ENCODE measurements around the gene STX10. TPM values are rescaled to one million over a fixed set of nuclear protein-coding genes. Genes with fewer than 3 reads are reported as not detected.

STX10 gene
- total RNA-seq, 8 experiments from 2014 or later: 23.4 to 57.5 (median 34.1) TPM

DNA sequence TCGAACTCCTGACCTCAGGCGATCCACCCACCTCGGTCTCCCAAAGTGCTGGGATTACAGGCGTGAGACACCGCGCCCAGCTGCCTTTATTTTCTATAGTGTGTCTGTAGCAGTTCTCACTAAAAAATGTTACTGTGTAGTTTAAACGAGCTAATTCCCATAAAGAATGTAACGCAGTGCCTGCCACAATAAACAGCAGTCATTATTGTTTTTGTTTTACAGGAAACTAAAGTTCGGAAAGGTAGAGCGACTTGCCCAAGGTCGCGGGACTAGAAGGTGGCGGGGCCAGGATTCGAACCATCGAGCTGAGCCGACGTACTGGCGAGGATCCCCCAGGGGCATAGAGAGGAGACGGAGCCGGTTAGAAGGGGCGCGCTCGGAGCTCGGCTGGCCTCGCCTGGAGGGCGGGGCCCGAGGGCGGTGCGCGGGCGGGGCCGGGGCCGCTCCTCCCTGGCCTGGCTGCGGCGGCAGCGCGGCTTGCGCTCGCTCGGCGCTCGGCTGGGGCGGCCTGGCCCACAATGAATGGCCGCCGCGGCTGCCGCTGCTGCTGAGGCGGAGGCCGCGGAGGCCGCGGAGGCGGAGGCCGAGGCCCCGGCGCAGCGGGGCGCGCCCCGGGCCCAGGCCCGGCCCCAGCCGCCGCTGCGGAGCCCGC lies 32.3 kb downstream of the STX10 start, which contains the start of gene NACC1:
TSS of gene NACC1 (plus strand) at position 493 of the 652 bp plus-strand sequence. CDS start 16,944 bp downstream, outside the sequence.
- Histone ChIP-seq H3K4me1 (replicated peaks in 1 of 2) (peaks cover 14 to 15% of the 10 kb centered on the region in 2 donors), H3K27ac (peak within 1 kb of the TSS; percentile 83 to 85), H3K4me3 (peak within 1 kb of the TSS; percentile 69 to 100 (median 94))
- ATAC-seq (replicated peaks in 6 of 8): peak; percentile 59 to 89 (median 84)
- in situ Hi-C loops (cut with MboI; ENCODE audit: low pct_unique_long_range_greater_than_20kb in 2 of 9, low sequenced_read_pairs in 9 of 9, unreplicated experiment in 9 of 9): no loop called here
- WGBS, 10 experiments: 0 to 67% (median 16%) methylated on average over 2 to 18 of the region's 65 CpGs

DNA sequence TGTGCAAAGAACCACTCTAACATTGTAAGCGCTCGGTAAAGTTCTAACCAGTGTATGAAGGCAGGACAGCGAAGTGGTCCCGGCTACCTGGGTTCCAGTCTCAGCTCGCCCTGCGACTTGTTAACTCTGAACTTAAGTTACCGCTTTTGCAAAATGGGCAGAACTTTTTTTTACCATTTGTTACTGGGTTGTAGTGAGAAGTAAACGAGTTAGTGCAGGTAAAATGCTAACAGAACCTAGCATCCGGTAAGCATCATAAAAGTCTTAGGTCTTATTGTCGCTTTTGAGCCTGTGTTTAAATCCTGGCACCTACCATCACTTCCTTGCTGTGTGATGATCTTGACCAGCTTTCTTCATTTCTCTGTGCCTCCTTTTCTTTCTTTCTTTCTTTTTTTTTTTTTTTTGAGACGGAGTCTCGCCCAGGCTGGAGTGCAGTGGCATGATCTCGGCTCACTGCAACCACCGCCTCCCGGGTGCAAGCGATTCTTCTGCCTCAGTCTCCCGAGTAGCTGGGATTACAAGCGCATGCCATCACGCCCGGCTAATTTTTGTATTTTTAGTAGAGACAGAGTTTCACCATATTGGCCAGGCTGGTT lies 32.9 kb downstream of the STX10 start:
- peak in 1 of 8 experiments; percentile 1 for ATAC-seq (replicated peaks in 6 of 8)
- peak overlapping the region; percentile 77 to 94 (median 91) for H3K4me3 ChIP-seq
- WGBS, 10 experiments: 0 to 70% (median 42%) methylated on average over 3 to 18 of the region's 20 CpGs; no CpG with 5 or more reads in 2 of the 10 experiments
- no peak overlapping the region for H3K27ac ChIP-seq
- in situ Hi-C loops (cut with MboI; ENCODE audit: low pct_unique_long_range_greater_than_20kb in 2 of 9, low sequenced_read_pairs in 9 of 9, unreplicated experiment in 9 of 9): no loop called here
- peaks cover 14 to 15% of the 10 kb centered on the region in 2 donors for H3K4me1 ChIP-seq (replicated peaks in 1 of 2)

DNA sequence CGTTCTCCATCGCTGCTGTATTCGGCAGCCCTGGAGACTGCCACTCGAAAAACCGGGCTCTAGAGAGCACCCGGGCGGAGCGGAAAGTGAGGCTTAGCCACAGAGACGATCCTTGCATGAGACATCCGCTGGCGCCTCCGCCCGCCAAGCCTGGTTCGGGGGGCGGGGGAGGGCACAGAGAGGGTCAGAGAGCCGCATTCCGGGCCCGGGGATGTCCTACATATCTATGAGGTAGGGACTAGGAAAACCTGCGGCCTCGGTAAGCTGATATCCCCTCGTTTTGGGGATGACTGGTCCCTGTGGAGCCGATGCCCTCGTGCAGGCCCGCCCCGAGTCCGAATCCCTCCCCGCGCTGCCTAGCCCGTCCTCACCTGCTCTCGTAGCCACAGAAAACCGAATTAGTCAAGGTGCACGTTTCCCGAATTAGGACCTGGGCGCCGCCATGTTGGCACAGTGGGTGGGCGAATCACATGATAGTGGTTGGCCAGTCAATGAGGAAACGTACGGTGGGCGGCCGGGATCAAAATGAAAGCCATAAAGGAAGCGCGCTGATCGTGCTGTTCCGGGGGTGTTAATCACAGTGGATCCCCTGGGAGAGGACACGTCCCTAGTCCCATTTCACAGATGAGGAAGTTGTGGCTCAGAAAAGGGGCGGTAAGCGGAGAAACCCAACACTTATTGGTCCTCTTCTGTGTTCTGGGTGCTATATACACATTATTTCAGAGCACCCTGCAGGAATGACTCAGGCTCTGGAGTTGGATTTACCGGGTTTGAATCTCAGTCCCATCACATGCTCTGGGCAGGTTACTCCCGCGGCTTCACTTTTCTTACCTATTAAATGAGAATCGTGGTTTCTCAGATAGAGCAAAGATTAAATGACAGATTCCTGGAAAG lies 33.6 kb downstream of the STX10 start, which contains the start of gene TRMT1:
TSS of gene TRMT1 (minus strand) at position 459 of the 894 bp plus-strand sequence. CDS start at position 118, 341 bp downstream.
- WGBS, 10 experiments: 0 to 3% (median 0%) methylated on average over 1 to 32 of the region's 51 CpGs; no CpG with 5 or more reads in 3 of the 10 experiments
- Histone ChIP-seq H3K4me3 (peak within 1 kb of the TSS; percentile 76 to 92 (median 84)), H3K4me1 (replicated peaks in 1 of 2) (peaks cover 14 to 15% of the 10 kb centered on the region in 2 donors), H3K27ac (peak within 1 kb of the TSS; percentile 53 to 89)
- ATAC-seq (replicated peaks in 6 of 8): peak; percentile 48 to 66 (median 54)
- in situ Hi-C loops (cut with MboI; ENCODE audit: low pct_unique_long_range_greater_than_20kb in 2 of 9, low sequenced_read_pairs in 9 of 9, unreplicated experiment in 9 of 9): no loop called here

GRCh38 chr19:13115936-13116281 lies 34.3 kb downstream of the STX10 start:
- ATAC-seq (replicated peaks in 6 of 8): no peak
- 0 to 5% (median 2%) methylated on average over 2 to 10 of the region's 18 CpGs; no CpG with 5 or more reads in 6 of the 10 experiments for WGBS, 10 experiments
- Histone ChIP-seq H3K4me1 (replicated peaks in 1 of 2) (peaks cover 14 to 15% of the 10 kb centered on the region in 2 donors), H3K27ac (peak overlapping the region; percentile 53 to 89), H3K4me3 (peak overlapping the region; percentile 76 to 92 (median 84))
- in situ Hi-C loops (cut with MboI; ENCODE audit: low pct_unique_long_range_greater_than_20kb in 2 of 9, low sequenced_read_pairs in 9 of 9, unreplicated experiment in 9 of 9): no loop called here

- peaks cover 4% of the 10 kb centered on the region in 2 donors for H3K4me1 ChIP-seq (replicated peaks in 1 of 2)
- H3K4me3 ChIP-seq: no peak overlapping the region
- in situ Hi-C loops (cut with MboI; ENCODE audit: low pct_unique_long_range_greater_than_20kb in 2 of 9, low sequenced_read_pairs in 9 of 9, unreplicated experiment in 9 of 9): no loop called here
- no peak overlapping the region for H3K27ac ChIP-seq
- 80 to 100% (median 95%) methylated on average over 2 to 3 of the region's 10 CpGs; no CpG with 5 or more reads in 7 of the 10 experiments for WGBS, 10 experiments
- no peak for ATAC-seq (replicated peaks in 6 of 8)
Observed at GRCh38 chr19:13112555-13112954, 37.6 kb downstream of the STX10 start.

DNA sequence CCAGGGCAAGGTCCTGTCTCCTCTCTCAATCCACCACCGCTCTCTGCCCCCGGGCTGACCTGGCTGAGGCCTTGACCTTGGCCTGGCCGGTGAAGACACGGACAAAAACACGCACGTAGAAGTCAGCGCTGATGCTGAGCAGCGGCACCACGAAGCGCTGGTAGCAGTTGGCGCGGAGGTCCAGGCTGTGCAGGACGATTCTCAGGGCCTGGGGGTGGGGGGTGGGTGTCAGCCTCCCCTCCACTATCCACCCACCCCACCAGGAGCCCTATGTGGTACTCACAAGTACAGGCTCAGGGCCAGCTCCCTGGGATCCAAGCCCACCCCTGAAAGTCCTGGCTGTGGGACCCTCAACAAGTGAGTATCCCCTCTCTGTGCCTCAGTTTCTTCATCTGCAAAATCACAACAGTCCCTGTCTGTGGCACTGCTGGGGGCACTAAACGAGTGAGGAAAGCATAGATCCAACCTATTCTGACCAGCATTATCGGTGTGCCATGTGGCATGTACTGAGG lies 40.0 kb downstream of the STX10 start:
- WGBS, 10 experiments: 90 to 95% methylated on average over 2 to 7 of the region's 15 CpGs; no CpG with 5 or more reads in 8 of the 10 experiments
- in situ Hi-C loops (cut with MboI; ENCODE audit: low pct_unique_long_range_greater_than_20kb in 2 of 9, low sequenced_read_pairs in 9 of 9, unreplicated experiment in 9 of 9): no loop called here
- peak in 1 of 8 experiments; percentile 11 for ATAC-seq (replicated peaks in 6 of 8)
- H3K4me3 ChIP-seq: no peak overlapping the region
- H3K27ac ChIP-seq: no peak overlapping the region
- H3K4me1 ChIP-seq (replicated peaks in 1 of 2): no peaks in the 10 kb centered on the region

GRCh38 chr19:13109361-13110098 lies 40.6 kb downstream of the STX10 start:
- in situ Hi-C loops (cut with MboI; ENCODE audit: low pct_unique_long_range_greater_than_20kb in 2 of 9, low sequenced_read_pairs in 9 of 9, unreplicated experiment in 9 of 9): no loop called here
- ATAC-seq (replicated peaks in 6 of 8): peak in 5 of 8 experiments; percentile 7 to 22 (median 13)
- WGBS, 10 experiments: 89 to 100% (median 96%) methylated on average over 1 to 12 of the region's 30 CpGs; no CpG with 5 or more reads in 3 of the 10 experiments
- Histone ChIP-seq H3K4me3 (no peak overlapping the region), H3K27ac (no peak overlapping the region), H3K4me1 (replicated peaks in 1 of 2) (no peaks in the 10 kb centered on the region)

- H3K27ac ChIP-seq: no peak overlapping the region
- H3K4me1 ChIP-seq (replicated peaks in 1 of 2): peaks cover 0 to 5% of the 10 kb centered on the region in 2 donors
- in situ Hi-C loops (cut with MboI; ENCODE audit: low pct_unique_long_range_greater_than_20kb in 2 of 9, low sequenced_read_pairs in 9 of 9, unreplicated experiment in 9 of 9): no loop called here
- 80 to 93% methylated on average over 1 to 3 of the region's 29 CpGs; no CpG with 5 or more reads in 8 of the 10 experiments for WGBS, 10 experiments
- ATAC-seq (replicated peaks in 6 of 8): peak in 1 of 8 experiments; percentile 2
- H3K4me3 ChIP-seq: no peak overlapping the region
Observed at GRCh38 chr19:13104848-13105711, 45.1 kb downstream of the STX10 start.

- 80 to 100% (median 94%) methylated on average over 1 to 4 of the region's 33 CpGs; no CpG with 5 or more reads in 6 of the 10 experiments for WGBS, 10 experiments
- no peak overlapping the region for H3K4me3 ChIP-seq
Observed at GRCh38 chr19:13104360-13104847, 45.8 kb downstream of the STX10 start.

GRCh38 chr19:13103581-13104359 lies 46.4 kb downstream of the STX10 start:
- Histone ChIP-seq H3K27ac (no peak overlapping the region), H3K4me3 (no peak overlapping the region), H3K4me1 (replicated peaks in 1 of 2) (peaks cover 0 to 5% of the 10 kb centered on the region in 2 donors)
- WGBS, 10 experiments: 64 to 100% (median 94%) methylated on average over 1 to 5 of the region's 13 CpGs; no CpG with 5 or more reads in 6 of the 10 experiments
- no peak for ATAC-seq (replicated peaks in 6 of 8)
- in situ Hi-C loops (cut with MboI; ENCODE audit: low pct_unique_long_range_greater_than_20kb in 2 of 9, low sequenced_read_pairs in 9 of 9, unreplicated experiment in 9 of 9): no loop called here

More at GRCh38 chr19:13104360-13104847, 45.8 kb downstream of the STX10 start:
- in situ Hi-C loops (cut with MboI; ENCODE audit: low pct_unique_long_range_greater_than_20kb in 2 of 9, low sequenced_read_pairs in 9 of 9, unreplicated experiment in 9 of 9): no loop called here
- Histone ChIP-seq H3K27ac (no peak overlapping the region), H3K4me1 (replicated peaks in 1 of 2) (peaks cover 0 to 5% of the 10 kb centered on the region in 2 donors)
- peak in 4 of 8 experiments; percentile 5 to 21 (median 6) for ATAC-seq (replicated peaks in 6 of 8)
